ENCODE results near the gene S100A13.
"Not testable (repeated sequence)": the region's sequence is repeated elsewhere in the genome, so short reads cannot be mapped to it uniquely, and the experiment has no call there.

Gene S100A13

GRCh38 chr1:153647346-153647714, 20.0 kb upstream of the S100A13 start:
- no peak for DNase-seq

DNA sequence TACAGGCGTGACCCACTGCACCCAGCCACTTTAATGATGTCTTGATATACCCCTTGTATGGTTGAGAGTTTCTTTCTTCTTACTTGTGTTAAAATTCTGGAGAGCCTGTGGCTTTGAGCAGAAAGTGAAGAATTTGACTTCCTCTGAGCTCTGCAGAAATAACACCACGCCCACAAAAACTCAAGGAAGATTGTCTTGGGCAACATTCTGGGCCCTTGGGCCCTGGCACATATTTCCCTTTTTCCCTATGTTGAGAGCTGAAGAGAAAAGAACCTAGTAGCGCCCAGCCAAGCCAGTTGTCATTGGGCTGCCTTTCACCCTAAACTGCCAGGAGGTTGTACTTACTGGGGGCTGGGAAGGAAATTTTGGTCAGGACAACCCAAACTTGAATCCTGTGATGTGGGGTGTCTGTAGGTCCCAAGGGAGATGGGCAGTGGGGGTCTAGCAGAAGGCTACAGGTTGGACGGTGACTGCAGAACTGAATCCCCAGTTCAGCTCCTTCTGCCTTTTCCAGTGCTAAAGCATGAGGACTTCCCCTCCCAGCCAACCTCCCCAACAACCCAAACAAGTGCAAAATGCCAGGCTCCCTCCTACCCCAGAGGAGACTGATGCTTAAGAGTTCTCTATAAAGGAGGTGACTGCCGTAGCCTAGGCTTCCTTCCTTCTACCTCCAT, 19.5 kb upstream of the S100A13 start:
- no peak for DNase-seq

GRCh38 chr1:153643816-153644215, 16.5 kb upstream of the S100A13 start:
- no peak for DNase-seq

DNA sequence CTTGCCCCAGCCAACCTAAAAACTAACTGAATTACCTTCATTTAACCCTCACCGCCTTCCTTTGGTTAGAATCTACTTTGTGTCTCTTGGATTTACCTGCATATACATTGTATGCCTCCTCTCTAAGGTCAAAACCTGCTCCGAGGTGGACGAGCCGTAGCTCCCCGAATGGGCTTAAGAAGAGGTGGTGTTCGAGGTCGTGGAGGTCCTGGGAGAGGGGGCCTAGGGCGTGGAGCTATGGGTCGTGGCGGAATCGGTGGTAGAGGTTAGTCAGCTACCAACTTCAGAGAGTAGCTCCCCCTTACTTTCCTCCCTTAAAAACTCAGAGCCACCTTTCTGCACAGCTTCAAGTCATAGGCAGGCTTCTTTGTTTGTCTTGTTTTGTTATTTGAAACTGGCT, 15.8 kb upstream of the S100A13 start:
- DNase-seq: no peak

DNA sequence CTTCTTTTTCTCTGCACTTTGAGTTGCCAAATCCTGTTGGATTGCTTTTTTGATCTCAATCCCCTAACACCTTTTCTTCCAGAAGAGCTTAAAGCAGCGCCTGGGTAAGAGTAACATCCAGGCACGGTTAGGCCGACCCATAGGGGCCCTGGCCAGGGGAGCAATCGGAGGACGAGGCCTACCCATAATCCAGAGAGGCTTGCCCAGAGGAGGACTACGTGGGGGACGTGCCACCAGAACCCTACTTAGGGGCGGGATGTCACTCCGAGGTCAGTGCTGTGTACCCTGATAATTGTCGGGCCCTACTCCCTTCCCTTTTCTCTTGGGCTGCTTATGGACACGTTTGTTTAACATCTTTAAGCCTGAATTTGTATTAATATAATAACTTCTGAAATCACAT, 14.9 kb upstream of the S100A13 start:
- no peak for DNase-seq

DNA sequence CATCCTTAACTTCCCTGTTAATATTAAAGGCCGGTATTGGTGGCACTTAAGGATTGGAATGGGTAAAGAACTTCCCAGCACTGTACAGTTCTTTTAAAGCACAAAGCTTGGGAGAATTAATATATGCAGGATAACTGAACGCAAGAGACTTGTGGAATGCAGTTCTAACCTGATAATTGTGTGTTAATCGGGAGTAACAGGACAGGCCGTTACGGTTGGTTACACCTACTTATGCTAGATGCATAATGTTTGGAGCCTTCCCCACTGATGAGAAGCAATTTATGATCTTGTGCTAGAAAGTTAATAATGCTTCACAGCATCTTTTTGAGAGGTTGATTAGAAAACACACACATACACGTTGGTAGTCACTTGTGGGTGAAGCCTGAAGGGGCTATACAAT, 13.6 kb upstream of the S100A13 start:
- no peak for DNase-seq

GRCh38 chr1:153640213-153640612, 12.9 kb upstream of the S100A13 start:
- DNase-seq: not testable (repeated sequence)

- DNase-seq: no peak
Measured at GRCh38 chr1:153639280-153639679, 12.0 kb upstream of the S100A13 start.

GRCh38 chr1:153638261-153638660, 11.0 kb upstream of the S100A13 start:
- no peak for DNase-seq

- no peak for DNase-seq
Measured at GRCh38 chr1:153636312-153636711, 9.0 kb upstream of the S100A13 start.

DNA sequence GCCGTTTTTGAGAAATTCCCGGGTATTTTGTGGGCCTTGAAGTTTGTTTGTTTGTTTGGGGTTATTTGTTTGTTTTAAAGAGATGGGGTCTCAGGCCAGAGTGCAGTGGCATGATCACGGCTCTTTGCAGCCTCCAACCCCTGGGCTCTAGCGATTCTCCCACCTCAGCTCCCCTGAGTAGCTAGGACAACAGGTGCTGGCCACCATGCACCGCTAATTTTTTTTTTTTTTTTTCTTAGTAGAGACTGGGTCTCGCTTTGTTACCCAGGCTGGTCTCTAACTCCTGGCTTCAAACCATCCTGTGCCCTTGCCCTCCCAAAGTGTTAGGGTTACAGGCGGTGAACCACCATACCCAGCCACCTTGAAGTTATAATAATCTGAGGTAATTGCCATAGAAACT, 8.6 kb upstream of the S100A13 start:
- no peak for DNase-seq

DNA sequence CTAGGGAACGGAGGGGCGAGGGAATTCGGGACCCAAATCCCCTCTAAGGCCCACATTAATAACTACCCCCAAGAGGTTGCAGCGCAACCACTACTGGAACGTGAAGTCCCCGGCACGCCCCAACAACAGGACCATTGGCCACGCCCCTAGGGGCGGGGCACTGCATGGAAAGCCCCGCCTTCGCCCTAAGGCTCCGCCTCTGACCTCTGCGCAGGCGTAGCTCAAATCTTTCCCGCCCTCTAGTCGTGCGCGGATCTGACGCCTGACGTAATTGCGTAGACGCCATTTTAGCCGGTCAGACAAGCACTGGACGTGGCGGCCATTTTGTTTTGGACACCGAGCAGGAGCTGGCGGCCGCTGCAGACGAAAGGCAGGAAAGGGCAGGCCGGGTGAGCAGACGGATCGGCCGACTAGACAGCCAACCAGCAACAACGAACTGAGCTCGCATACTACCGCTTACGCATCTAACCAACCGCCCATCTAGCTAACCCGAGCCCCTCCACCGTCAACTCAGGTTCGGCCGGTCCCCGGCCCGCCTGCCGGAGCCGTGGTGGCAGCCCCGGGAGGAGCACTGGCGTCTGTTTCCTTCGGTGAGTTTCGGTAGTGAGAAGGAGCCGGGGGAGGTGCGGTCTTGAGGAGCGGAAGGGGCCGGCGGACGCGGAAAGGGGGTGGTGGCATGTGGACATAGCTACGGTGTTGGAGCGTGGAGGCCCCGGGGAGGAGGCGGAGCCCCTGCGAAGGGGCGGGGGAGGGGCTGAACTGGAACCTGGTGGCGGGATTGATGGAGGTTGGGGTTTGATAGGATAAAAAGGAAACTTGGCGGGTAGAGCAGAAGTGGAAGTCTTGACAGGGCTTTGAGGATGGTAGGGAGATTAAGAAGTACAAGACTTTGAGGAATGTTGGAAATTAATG, 6.7 kb upstream of the S100A13 start, which contains the start of gene CHTOP:
Gene CHTOP (plus strand): TSS at position 313 of the 912 bp plus-strand sequence. CDS start 2,523 bp downstream, outside the sequence.
- DNase-seq: peak; percentile 96

DNA sequence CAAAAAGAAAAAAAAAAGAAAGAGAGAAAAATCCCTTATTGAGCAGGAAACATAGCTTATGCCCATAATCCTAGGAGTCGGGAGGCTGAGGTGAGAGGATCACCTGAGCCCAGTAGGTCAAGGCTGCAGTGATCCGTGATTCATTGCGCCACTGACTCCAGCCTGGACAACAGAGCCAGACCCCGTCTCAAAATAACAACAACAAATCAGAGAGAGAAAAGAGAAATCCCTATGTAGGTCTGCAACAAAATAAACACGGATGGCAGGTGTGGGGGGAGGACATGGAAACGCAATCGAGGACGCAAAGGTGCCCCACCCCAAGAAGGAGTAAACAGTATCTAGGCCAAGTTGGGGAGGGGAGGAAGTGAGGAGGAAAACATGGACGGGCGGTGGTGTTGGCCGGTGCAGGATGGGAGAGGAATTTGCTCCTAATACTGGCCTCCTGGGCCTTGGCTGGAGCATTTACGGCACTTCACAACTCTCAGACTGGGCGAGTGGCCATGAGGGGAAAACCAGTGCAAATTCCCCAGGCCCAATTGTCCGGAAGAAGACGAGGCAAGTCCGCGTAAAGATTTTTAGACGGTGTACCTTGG, 6.0 kb upstream of the S100A13 start:
- DNase-seq: no peak

DNA sequence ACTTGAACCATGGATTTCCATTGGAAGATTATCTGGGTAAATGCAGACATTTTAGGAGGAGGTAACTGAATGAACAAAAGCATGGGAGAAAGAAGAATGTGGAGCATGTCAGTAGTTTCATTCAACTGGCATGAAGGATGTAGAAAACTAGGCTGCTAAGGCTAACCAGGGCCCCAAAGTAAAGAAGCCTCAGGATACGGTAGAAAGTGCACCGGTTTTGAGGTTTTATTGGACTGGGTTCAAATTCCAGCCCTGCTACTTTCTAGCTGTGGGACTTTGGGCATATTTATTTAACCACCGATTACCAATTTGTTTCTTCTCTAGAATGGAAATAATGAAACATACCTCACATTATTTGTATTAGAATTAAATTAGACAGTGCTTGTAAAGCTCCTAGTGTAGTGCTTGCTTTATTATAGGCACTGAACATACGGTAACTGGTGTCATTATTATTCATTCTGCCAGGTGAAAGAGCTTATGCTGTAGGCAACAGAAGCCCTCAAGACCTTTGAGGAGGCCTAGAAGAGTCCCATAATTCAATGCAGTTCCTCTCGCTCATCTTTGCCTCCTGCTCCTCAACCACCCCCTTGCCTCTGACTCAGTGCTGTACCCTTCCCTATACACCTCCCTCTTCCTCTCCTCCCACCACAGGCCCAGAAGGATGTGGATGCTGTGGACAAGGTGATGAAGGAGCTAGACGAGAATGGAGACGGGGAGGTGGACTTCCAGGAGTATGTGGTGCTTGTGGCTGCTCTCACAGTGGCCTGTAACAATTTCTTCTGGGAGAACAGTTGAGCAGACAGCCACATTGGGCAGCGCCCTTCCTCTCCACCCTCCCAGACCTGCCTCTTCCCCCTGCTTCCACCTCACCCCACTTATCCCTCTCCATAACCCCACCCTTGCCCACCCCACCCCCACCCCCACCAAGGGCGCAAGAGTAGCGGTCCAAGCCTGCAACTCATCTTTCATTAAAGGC, 4.0 kb upstream of the S100A13 start:
- no peak for DNase-seq

DNA sequence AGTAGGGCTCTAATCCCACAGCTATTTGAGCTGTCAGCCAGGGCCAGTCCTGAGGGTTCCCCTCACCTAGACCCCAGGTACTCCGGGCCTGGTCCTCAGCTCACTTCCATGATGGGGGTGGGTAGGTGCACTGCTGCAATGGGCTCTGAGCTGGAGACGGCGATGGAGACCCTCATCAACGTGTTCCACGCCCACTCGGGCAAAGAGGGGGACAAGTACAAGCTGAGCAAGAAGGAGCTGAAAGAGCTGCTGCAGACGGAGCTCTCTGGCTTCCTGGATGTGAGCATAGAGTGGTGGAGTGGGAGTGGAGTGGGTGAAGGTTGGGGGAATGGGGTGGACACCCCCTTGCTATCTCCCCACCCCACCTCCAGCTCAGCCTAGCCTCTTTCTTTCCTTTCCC, 3.1 kb upstream of the S100A13 start:
- DNase-seq: no peak

DNA sequence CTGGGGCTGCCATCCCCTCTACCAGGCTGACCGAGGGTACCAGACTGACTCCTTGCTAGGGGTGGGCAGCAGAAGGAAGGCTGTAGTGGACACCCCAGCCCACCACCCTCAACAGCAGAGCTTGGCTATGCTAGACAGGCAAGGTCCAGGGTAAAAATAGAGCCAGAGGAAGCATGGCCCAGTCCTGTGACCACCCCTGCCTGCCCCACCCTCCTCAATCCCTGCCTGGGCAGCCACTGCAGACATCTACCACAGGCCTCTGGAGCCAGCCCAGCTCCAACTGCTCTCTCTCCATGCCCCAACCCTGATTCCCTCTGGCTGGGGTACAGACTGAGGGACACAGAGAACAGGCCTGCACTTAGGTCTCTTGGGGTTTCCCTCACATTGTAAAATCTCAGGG, 2.7 kb upstream of the S100A13 start:
- no peak for DNase-seq

DNA sequence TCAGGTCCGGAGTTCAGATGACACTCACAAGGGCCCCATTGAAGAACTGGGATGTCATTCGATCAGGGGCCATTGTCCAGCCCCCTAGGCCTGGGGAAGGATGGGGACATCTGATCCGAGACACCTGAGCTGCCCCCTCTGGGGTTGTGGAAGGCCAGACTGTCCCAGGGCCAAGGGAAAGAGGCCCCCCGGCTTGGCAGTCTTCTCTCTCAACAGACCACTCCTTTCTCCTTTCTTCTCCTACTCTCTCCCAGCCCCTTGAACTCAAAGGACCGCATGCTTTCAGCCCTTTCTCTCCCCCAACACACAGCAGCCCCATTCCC, 2.0 kb upstream of the S100A13 start:
- no peak for DNase-seq

DNA sequence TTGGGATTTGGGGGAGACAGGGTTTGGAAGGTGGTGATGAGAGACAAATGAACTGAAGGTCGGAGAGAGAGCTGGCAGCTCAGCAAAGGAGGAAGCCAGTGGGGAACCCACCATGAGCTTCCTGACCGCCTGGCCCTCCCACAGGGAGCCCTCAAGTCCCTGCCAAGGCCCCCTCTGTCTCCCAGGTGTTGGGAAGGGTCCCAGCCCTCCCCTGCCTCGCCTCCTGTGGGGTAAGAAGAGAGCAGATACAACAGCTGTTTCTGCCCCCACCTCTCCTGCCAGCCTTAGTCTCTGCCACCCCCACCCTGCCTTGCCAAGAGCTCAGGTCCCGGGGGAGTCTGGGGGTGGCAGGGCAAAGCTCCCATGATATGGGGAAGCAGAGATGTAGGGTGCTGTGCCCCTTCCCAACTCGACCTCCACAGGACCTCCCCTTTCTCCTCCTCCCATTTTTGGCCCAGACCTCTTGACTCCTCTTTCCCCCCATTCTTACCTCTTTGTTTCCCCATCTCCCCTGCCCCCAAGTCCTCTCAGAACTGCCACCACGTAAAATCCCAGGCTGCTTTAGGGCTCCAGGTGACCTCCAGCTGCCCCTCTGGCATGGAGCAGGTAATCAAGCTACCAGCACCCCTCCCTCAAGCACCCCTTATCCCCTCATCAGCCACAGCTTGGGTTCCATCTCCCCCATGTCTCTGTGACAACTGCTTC, 1.5 kb upstream of the S100A13 start:
- DNase-seq: no peak

- DNase-seq: no peak
Measured at GRCh38 chr1:153627715-153628626, 666 bp upstream of the S100A13 start, which contains the start of gene S100A1. TSS of gene S100A1 (plus strand) at chr1:153628434. CDS start at chr1:153630522, 2,088 bp downstream.

GRCh38 chr1:153626477-153626903, 815 bp downstream of the S100A13 start:
- DNase-seq: no peak
